Measurements from ENCODE around the gene GPRASP2.
"Not testable (repeated sequence)": the region's sequence is repeated elsewhere in the genome, so short reads cannot be mapped to it uniquely, and the experiment has no call there.

Gene GPRASP2

DNA sequence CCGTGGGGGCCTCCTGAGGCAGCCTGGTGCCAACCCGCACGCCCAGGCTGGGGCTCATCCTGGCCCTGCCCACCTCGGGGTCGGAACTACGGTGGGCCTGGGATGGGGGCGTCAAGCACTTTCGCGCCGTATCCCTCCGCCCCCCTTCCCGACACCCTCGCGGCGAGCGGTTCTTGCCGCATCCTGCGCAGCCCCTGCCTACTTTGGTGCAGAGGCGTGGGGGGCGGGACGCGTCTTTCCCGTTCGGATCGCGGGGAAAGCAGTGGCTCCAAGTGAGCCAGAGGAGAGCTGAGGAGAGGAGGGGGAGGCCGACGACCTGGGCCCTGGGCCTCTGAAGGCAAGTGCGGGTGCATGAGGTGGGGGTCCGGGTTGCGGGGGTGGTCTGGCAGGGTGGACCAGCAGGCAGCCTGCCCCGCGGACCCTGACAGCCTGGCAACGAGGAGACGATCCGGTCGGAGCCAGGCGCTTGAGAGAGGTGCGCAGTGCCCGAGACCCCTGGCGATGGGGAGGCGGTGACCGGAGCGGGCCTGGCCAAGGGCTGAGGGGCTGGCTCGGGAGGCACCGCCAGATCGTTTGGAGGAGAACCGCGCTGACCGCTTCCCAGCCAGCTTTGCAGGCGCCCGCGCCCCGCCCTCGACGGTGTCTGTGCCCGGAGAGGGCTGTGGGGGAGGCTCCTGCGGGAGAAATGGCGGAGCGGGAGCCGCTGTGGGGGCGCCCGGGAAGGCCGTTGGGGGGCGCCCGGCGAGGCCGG is at the start of gene GPRASP2:
Gene GPRASP2, plus strand, starts transcription at position 233 of the 751 bp plus-strand sequence. CDS start 2,422 bp downstream, outside the sequence.
- peak; percentile 64 for DNase-seq

DNA sequence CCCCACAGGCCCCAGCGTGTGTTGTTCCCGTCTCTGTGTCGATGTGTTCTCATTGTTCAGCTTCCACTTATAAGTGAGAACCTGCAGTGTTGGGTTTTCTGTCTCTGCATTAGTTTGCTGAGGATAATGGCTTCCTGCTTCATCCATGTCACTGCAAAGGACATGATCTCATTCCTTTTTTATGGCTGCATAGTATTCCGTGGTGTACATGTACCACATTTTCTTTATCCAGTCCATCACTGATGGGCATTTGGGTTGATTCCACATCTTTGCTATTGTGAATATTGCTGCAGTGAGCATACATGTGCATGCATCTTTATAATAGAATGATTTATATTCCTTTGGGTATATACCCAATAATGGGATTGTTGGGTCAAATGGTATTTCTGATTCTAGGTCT is 48.4 kb upstream of the GPRASP2 start:
- not testable (repeated sequence) for DNase-seq

DNA sequence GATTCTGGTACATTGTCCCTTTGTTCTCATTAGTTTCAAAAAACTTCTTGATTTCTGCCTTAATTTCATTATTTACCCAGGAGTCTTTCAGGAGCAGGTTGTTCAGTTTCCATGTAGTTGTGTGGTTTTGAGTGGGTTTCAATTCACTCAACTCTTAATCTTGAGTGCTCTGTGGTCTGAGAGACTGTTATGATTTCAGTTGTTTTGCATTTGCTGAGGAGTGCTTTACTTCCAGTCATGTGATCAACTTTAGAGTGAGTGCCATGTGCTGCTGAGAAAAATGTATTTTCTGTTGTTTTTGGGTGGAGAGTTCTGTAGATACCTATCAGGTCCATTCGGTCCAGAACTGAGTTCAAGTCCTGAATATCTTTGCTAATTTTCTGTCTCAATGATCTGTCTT is 45.2 kb upstream of the GPRASP2 start:
- DNase-seq, result not testable (repeated sequence)

DNA sequence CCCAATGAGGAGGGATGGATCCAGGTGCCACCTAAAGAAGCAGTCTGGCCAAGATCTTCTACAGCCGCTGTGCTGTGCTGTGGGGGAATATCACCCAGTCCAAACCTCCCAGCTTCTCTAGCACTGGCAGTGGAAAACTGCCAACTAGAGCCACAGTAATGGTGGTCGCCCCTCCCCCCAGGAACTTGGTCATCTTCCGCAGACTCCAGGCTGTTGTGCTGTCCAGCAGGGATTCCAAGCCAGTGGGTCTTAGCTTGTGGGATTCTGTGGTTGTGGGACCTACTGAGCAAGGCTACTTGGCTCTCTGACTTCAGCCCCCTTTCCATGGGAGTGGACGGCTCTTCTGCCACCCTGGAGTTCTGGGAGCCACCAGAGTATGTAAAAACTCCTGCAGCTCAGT is 42.7 kb upstream of the GPRASP2 start:
- no peak for DNase-seq

DNA sequence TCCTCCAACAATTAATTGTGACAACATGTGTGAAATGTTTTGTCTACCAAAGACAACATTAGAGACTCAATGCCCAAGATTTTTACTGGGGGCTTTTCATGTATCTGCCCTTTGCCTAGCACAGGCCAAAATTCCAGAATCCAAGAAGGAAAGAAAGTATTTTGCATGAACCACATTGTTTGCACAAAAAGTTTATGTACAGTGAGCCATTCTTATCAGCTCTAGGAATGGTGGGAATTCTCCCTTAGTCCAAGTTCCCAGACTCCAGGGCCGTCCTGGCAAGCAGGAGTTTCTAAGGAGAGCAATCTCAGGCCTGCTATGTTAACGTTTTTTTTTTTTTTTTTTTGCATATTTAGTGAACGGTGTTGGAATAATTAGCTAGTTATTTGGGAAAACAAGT is 39.4 kb upstream of the GPRASP2 start:
- no peak for DNase-seq

DNA sequence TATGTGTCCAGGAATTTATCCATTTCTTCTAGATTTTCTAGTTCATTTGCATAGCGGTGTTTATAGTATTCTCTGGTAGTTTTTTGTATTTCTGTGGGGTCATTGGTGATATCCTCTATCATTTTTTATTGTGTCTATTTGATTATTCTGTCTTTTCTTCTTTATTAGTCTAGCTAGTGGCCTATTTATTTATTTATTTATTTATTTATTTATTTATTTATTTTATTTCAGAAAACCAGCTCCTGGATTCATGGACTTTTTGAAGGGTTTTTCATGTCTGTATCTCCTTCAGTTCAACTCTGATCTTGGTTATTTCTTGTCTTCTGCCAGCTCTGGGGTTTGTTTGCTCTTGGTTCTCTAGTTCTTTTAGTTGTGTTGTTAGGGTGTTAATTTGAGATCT is 34.8 kb upstream of the GPRASP2 start:
- DNase-seq, result not testable (repeated sequence)

DNA sequence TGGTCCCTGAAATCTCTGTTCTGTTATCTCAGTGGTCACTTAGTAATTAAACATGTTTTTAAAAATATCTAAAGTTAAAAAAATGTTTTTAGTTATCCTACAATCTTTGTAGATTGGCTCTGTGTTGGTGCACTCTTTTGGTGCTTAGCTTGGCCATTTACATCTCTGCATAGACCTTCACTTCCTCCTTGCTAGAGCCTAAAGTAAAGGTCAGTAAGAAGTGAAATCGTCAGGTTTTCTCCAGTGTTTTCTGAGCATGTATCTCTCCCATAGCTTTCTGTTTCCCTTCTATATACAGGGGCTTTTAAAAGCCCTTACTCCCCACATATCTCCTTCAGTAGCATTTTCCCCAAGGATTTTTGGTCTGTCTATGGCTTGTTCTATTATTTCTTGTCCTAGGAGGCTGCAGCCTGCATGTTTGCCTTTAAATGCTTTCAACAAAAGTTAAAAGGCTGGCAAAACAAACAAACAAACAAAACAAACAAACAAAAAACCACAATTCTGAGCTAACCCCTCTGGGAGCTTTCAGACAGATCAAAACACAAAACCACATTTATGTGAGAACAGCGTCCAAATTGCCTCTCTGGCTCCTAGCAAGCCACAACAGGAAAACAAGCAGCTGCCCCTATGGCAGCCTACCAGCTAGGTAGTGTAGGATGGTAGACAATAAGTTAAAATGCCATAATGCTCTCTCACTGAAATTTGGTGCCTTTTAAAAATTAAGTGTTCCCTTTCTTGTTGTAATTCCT is 27.3 kb upstream of the GPRASP2 start:
- DNase-seq, result no peak

DNA sequence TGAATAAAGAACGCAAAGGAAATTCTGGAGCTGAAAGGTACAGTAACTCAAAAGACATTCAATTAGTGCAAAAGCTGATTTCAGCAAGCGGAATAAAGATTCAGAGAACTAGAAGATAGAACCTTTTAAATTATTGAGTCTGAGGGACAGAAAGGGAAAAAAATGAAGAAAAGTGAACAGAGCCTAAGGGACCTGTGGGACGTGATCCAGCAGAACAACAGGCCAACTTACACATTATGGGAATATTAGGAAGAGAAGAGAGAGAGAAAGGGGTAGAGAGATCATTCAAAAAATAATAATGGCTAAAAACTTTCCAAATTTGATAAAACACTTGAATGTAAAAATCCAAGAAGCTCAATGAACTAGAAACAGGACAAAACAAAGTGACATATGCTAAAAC is 17.5 kb upstream of the GPRASP2 start:
- no peak for DNase-seq

DNA sequence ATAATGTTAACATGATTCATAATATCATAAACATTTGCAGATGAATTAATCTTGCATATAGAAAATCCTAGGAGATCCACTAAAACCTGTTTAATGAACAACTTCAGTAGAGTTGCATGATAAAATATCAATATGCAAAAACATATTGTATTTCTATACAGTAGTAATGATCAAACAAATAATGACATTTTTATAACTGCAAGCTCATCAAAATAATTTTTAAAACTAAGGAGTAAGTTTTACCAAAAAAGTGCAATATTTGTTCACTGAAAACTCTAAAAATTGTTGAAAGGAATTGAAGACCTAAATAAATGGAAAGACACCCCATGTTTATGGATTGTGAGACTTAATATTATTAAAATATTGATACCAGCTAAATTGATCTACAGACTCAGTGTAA is 15.9 kb upstream of the GPRASP2 start:
- DNase-seq, result no peak

DNA sequence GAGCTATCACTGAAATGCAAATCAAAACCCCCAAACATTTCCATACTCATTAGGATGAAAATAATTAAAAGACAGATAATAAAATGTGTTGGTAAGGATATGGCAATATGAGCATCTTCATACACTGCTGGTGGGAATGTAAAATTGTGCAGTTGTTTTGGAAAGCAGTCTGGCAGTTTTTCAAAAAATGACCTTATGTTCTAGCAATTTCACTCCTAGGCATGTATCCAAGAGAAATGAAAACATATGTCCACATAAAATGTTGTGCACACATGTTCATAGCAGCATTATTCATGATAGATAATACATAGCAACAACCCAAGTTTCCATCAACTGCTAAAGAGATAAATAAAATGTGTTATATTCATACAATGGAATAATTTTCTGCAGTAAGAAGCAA is 14.8 kb upstream of the GPRASP2 start:
- no peak for DNase-seq

DNA sequence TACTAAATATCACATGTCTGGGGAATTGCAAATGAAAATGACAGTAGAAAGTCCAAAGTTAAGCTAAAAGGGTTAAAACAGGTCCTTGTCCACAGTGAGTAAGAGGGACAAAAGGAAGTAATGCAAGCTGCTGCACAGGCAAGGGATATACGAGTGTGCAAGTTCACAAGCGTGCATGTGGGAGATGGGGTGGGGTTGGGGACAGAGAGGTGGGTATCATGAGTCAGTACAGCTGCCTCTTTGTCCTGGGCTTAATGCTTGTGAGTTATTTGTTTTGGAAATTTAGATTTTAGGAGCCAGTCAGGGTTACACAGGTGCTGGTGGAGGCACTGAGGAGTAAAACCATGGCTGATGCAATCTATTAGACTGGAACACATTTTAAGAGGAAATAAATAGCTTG is 3.3 kb upstream of the GPRASP2 start:
- no peak for DNase-seq

DNA sequence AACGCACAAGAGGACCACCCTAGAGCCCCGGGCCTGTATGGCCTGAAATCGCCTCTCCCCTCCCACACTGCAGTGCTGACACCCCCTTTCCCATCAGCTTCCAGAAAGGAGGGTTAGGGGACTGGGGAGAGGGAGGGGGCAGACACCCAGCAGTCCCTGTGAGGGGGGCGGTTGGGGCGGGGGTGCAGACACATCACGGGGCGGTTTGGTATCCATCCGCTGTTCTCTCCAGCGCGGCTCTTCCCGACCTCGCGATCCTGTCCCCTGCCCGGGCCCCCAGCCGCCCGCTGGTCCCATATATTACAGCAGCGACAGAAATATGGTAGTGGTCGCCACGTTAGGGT is 404 bp upstream of the GPRASP2 start:
- no peak for DNase-seq

DNA sequence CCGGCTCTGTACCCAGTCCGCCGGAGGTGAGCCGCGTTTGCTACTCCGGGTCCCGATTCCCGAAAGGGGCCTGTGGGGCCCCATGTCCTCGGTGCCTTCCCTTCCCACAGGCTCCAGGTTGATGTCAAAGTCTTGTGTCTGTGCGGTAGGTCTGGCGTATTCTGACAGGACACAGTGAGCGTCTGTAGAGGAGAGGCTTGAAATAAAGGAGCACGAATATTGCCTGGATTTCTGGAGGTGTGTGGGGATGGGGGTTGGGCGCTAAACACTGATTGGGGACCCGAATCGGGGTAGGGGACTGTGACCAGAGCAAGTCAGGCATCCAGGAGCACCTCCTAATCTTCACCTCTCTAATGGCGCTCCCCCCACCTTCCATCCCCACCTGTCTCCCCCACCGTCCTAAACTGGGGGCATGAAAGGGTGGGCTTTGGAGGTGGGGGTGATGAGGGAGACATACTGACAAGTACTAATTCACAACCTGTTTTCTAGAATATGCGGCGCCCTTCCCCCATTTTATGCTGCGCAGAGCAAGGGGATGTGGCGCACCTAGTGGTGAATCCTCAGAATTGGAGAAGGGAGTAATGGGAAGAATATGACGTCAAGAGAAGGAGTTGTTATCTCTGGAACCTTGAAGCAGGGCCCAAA is 855 bp downstream of the GPRASP2 start:
- DNase-seq, result peak; percentile 43

DNA sequence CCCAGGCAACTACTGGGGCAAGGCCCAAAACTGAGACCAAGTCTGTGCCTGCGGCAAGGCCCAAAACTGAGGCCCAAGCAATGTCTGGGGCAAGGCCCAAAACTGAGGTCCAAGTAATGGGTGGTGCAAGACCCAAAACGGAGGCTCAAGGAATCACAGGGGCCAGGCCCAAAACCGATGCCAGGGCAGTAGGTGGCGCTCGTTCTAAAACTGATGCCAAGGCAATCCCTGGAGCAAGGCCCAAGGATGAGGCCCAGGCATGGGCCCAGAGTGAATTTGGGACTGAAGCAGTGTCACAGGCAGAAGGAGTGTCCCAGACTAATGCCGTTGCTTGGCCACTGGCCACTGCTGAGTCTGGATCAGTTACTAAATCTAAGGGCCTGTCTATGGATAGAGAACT is 2.7 kb downstream of the GPRASP2 start:
- no peak for DNase-seq

DNA sequence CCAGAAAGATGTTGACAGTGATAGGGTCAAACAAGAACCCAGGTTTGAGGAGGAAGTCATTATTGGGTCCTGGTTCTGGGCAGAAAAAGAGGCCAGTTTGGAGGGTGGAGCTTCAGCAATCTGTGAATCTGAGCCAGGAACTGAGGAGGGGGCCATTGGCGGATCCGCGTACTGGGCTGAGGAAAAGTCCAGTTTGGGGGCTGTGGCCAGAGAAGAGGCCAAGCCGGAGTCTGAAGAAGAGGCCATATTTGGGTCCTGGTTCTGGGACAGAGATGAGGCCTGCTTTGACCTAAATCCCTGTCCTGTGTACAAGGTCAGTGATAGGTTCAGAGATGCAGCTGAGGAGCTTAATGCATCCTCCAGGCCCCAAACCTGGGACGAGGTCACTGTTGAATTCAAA is 3.7 kb downstream of the GPRASP2 start:
- DNase-seq, result no peak

DNA sequence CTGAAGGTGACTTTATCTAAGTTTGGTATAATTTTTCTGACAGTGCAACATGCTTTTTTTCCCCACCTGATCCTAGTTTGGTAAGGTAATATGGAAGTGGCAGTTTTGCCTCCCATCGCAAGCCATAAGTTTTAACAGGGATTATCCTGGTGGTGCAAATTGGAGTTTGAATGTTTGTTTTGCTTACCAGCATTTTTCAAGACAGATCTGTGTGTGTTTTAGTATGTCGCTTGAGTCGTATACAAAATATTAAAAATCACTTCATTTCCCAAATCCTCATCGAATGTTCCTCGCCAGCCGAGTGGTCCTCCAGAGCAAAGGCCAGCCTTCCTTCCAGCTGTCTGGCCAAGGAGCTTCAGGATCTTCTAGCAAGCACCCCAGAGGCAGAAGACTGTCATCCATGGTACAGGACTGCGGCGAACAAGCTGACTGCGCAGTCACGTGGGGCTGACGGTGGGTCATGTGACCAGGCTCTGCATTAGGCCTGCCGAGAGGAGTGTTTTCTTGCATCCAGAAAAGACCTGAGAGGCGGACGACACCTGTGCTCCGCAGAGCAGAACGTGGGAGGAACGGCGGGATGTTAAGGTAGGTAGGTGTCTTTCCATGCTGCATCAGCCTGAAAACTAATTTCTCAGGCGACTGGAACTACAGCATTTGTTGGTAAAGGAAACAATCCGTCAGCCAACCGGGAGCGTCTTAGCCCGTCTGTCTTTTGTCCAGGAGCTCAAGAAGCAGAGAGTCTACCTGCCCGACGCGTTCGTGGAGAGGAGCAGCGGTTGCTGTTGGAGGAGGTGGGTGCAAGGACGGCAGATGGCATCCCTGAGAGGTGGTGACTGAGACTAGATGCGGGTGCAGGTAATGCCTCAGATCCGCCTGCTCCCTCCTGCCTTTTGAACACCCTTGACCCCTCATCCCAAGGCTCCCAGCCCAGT is 8.3 kb downstream of the GPRASP2 start, which contains the start of gene GPRASP3:
Gene GPRASP3, plus strand, starts transcription at position 507 of the 932 bp plus-strand sequence. CDS start 28,253 bp downstream, outside the sequence.
- DNase-seq, result peak; percentile 78

DNA sequence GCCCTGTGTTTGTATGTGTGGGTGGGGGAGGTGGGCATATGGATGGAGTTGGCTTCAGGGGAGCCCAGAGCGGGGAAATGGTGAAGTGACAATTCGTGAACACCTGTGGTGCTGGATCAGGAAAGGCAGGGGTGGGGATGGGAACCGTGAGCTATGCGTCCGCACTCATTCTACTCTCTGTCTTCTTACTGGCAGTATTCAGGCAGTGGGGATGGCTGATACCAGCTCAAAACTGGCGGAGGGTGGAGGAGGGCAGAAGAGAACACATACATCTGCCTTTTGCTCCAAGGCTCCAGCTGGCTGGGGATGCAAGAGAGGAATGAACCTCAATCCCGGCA is 8.9 kb downstream of the GPRASP2 start:
- DNase-seq, result not testable (repeated sequence)

DNA sequence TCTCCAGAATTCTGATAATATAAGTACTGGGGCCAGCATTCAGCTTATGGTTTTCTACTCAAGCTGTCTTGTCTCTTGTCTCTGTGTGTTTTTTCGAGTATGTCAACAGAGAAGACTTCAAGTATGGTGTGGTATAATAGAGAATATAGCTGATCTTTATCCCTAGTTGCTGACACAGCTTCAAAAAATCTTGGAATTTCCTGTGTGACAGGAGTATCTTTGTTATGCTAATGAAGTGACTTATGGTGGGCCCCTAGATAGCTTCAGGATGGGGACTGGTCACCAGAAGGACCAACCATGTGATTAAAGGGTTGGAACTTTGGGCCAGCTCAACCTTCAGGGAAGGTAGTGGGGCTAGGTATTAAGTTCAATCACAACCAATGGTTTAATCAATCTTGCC is 11.2 kb downstream of the GPRASP2 start:
- no peak for DNase-seq

DNA sequence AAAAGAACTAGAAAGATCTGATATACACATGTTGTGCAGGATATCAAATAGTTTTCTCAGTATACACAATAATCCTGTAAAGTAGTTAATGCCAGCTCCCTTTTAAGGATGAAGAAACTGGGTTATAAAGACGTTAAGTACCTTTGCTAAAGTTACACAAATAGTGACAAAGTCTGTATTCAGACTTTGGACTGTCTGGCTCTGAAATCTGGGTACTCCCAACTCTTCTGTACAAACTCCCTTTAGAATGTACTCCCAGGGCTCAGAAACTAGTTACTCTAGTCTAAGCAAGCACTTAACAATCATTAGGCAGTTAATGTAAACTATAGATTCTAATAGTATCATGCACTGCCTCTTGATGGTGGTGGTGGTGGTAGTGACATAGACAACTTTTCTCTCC is 15.5 kb downstream of the GPRASP2 start:
- DNase-seq, result no peak

DNA sequence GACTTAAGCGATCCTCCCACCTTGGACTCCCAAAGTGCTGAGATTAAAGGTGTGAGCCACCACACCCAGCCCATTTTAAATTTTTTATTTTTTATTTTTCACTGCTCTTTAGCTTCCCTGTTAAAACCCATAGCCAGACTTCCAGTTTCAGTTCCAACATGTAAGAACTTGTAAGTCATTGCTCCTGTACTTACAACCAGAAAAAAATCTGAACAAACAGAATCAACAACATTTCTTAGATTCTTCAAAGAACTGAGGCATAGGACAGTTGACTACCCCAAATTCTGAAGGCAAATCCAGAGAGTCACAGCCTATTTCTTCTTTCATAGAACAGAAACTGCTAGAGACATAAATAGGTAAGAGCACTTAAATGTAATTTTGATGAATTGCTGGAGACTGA is 16.4 kb downstream of the GPRASP2 start:
- no peak for DNase-seq

DNA sequence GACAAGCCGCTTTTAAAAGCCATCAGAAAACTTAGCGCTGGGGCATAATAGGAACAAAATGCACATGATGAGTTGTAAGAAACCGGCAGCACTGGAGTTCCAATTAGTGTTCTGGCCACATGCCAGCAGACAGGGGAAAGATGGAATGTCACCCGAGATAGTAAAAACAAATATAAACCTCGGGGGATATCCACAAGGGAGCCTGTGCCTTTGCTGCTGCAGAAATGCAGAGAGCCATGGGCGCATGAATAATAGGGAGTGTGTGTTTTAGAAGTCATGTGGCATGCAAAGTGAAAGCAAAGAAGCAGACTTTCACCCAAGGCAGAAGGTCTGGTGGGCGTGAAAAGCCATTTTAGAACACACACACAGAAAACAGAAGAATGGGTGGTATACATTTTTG is 27.4 kb downstream of the GPRASP2 start:
- peak; percentile 24 for DNase-seq

DNA sequence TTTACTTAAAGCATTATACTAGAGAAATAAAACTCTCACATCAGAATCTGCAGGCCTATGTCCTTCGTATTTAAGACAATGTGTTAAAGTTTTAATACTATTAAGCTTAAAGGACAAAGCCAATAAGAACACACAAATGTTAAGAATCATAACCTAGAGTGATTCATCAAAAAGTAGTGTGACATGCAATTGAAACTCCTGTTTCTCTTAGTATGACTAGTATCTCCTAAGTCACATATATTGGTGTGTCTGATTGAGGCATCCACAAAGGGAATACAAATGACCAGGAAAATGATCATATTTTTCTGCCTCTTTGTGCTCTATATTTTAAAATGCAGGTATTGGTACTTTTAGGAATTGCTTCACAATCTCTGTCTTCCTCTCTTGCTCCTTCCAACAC is 32.1 kb downstream of the GPRASP2 start:
- no peak for DNase-seq

DNA sequence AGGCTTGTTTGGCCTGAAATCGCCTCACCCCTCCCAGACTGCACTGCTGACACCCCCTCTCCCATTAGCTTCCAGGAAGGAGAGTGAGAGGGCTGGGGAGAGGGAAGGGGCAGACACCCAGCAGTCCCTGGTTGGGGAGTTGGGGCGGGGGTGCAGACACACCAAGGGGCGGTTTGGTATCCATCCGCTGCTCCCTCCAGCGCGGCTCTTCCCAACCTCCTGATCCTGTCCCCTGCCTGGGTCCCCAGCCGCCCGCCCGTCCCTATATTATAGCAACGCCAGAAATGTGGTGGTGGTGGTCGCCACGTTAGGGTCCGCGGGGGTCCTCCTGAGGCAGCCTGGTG is 33.2 kb downstream of the GPRASP2 start:
- no peak for DNase-seq

Data from NCI-H146 (cell line).